Cardiac muscle cell (in vitro differentiated cells and primary cell): ENCODE data around the gene EGF. TPM values are rescaled to one million over a fixed set of nuclear protein-coding genes. Genes with fewer than 3 reads are reported as not detected.

Experiments
- DNase-seq, 2 donors: peaks; one replicate each; pipeline versions ENCODE4 v3.0.0 to v3.0.0-alpha.2; 2010 to 2017; ENCODE audit warnings: low read depth in 1 of 2, low spot score in 1 of 2
- H3K27ac ChIP-seq: fragments of 200-600 bp; sonication (generic); 2 replicates; pipeline ENCODE4 v1.5.1; 2016
- H3K27me3 ChIP-seq: fragments of 200-600 bp; sonication (generic); 2 replicates; pipeline ENCODE4 v1.6.0; 2016; ENCODE audit warnings: control low read depth
- H3K36me3 ChIP-seq: fragments of 200-600 bp; sonication (generic); 2 replicates; pipeline ENCODE4 v1.5.1; 2016; ENCODE audit warnings: control low read depth
- H3K4me1 ChIP-seq: fragments of 200-600 bp; sonication (generic); 2 replicates; pipeline ENCODE4 v1.8.1; 2017; ENCODE audit warnings: low read depth, mild to moderate bottlenecking, mixed run types
- H3K4me3 ChIP-seq: fragments of 200-600 bp; sonication (generic); 2 replicates; pipeline ENCODE4 v1.5.1; 2016; ENCODE audit warnings: mild to moderate bottlenecking
- H3K9me3 ChIP-seq: fragments of 200-600 bp; sonication (generic); 2 replicates; pipeline ENCODE4 v1.5.1; 2017; ENCODE audit warnings: low read depth, mild to moderate bottlenecking, control low read depth
- CTCF ChIP-seq: IDR thresholded peaks from 2 replicates; pipeline ENCODE4 v1.5.1; 2012; ENCODE audit warnings: low read depth, mild to moderate bottlenecking, low read length
- polyA plus RNA-seq: library from polyadenylated mRNA; unstranded; fragments of >200 nt; fragmentation: Nextera tagmentation; extraction: Ambion mirVana; gene quantifications from 2 replicates; pipeline ENCODE4 v1.2.1, GENCODE V29; 2016
- total RNA-seq: library from RNA; depleted of rRNA; stranded (reverse); fragments of >200 nt; gene quantifications from 2 replicates; pipeline ENCODE4 v1.2.3, GENCODE V29; 2016

Gene EGF
- total and polyA plus RNA-seq, 2 experiments from 2014 or later, result 3.0 to 11.0 TPM

- no peaks in the 10 kb centered on the region for H3K36me3 ChIP-seq
- TF ChIP-seq CTCF, result no peak
Measured at GRCh38 chr4:109952612-109953011, 39.9 kb downstream of the EGF start.

DNA sequence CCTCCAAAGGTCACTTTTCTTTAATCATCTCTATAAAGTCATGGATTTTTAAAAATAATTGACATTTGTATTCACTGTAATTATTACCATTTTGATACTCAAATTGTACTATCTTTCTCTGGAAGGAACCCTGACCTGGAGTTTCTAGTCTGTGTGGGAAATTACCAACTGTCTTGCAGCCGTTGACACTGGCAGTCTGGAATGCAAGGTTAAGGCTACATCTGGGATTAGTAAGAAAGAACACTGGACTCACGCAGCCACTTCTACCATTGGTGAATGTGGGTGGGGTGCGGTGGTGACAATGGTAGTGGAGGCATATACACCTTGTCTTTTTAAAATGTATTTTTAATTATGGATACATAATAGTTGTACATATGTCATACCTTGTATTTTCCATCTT is 40.9 kb downstream of the EGF start:
- Histone ChIP-seq H3K4me3 (no peak overlapping the region), H3K36me3 (no peaks in the 10 kb centered on the region), H3K27ac (no peak overlapping the region), H3K4me1 (no peaks in the 10 kb centered on the region), H3K9me3 (no peaks in the 10 kb centered on the region), H3K27me3 (no peaks in the 10 kb centered on the region)
- TF ChIP-seq CTCF, result no peak
- no peak for DNase-seq

More at GRCh38 chr4:109952612-109953011, 39.9 kb downstream of the EGF start:
- H3K27me3 ChIP-seq, result no peaks in the 10 kb centered on the region
- no peak for DNase-seq
- no peaks in the 10 kb centered on the region for H3K4me1 ChIP-seq
- H3K4me3 ChIP-seq, result no peak overlapping the region
- H3K9me3 ChIP-seq, result no peaks in the 10 kb centered on the region
- no peak overlapping the region for H3K27ac ChIP-seq

GRCh38 chr4:109955146-109955545 is 42.5 kb downstream of the EGF start:
- Histone ChIP-seq H3K27ac (no peak overlapping the region), H3K27me3 (no peaks in the 10 kb centered on the region), H3K4me3 (no peak overlapping the region), H3K36me3 (no peaks in the 10 kb centered on the region), H3K4me1 (no peaks in the 10 kb centered on the region), H3K9me3 (no peaks in the 10 kb centered on the region)
- no peak for DNase-seq
- no peak for TF ChIP-seq CTCF

- Histone ChIP-seq H3K36me3 (no peaks in the 10 kb centered on the region), H3K27ac (no peak overlapping the region), H3K27me3 (no peaks in the 10 kb centered on the region), H3K4me3 (no peak overlapping the region), H3K9me3 (no peaks in the 10 kb centered on the region), H3K4me1 (no peaks in the 10 kb centered on the region)
- DNase-seq, result no peak
- TF ChIP-seq CTCF, result no peak
Measured at GRCh38 chr4:109957227-109957626, 44.5 kb downstream of the EGF start.

- Histone ChIP-seq H3K4me3 (no peak overlapping the region), H3K27me3 (no peaks in the 10 kb centered on the region), H3K27ac (no peak overlapping the region), H3K9me3 (no peaks in the 10 kb centered on the region), H3K4me1 (no peaks in the 10 kb centered on the region), H3K36me3 (no peaks in the 10 kb centered on the region)
- TF ChIP-seq CTCF, result no peak
- no peak for DNase-seq
Measured at GRCh38 chr4:109959195-109959594, 46.5 kb downstream of the EGF start.

DNA sequence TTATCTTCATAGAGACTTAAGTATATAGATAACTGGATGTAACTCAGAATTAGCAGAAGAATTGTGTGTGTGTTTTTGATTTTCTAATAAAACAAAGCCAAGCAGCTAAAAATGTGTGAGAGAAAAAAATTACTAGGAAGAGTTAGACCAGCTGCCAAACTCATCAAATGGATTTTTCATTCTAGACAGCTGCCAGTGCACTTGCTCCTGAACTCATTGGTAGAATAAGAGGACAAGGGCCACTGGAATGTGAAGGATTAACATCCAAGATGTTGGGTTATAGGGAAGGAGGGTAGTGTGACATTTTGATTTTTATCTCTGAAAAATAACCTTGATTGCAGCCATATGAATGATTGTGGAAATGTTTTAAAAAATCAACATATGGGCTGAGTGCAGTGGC is 49.7 kb downstream of the EGF start:
- no peak for DNase-seq
- Histone ChIP-seq H3K27ac (no peak overlapping the region), H3K4me1 (no peaks in the 10 kb centered on the region), H3K27me3 (no peaks in the 10 kb centered on the region), H3K9me3 (no peaks in the 10 kb centered on the region), H3K36me3 (no peaks in the 10 kb centered on the region), H3K4me3 (no peak overlapping the region)
- TF ChIP-seq CTCF, result no peak
